NT2/D1 (cell line): ENCODE measurements around the gene FLRT2.

Experiments used
- SUZ12 ChIP-seq: IDR thresholded peaks from 2 replicates; pipeline ENCODE4 v1.6.1; 2011; ENCODE audit not compliant: insufficient read length, insufficient read depth; ENCODE audit errors: extremely low read depth
- YY1 ChIP-seq: IDR thresholded peaks from 2 replicates; pipeline ENCODE4 v1.6.1; 2011; ENCODE audit not compliant: insufficient read length, insufficient read depth
- ZNF274 ChIP-seq: IDR thresholded peaks from 2 replicates; pipeline ENCODE4 v1.6.1; 2011; ENCODE audit warnings: mild to moderate bottlenecking, low read depth, low read length

- TF ChIP-seq YY1 (no peak), ZNF274 (no peak), SUZ12 (no peak)
Measured at GRCh38 chr14:85644211-85644610, 114.3 kb downstream of the FLRT2 start.
